Activated T-cell treated with anti-CD3 and anti-CD28 coated beads for 4 hours (primary cell): Measurements from ENCODE around the gene XRCC6.
"Not testable (repeated sequence)": the region's sequence is repeated elsewhere in the genome, so short reads cannot be mapped to it uniquely, and the experiment has no call there.

Source experiments
- DNase-seq: peaks from one replicate; pipeline ENCODE4 v3.0.0-alpha.2; 2020

Gene XRCC6

DNA sequence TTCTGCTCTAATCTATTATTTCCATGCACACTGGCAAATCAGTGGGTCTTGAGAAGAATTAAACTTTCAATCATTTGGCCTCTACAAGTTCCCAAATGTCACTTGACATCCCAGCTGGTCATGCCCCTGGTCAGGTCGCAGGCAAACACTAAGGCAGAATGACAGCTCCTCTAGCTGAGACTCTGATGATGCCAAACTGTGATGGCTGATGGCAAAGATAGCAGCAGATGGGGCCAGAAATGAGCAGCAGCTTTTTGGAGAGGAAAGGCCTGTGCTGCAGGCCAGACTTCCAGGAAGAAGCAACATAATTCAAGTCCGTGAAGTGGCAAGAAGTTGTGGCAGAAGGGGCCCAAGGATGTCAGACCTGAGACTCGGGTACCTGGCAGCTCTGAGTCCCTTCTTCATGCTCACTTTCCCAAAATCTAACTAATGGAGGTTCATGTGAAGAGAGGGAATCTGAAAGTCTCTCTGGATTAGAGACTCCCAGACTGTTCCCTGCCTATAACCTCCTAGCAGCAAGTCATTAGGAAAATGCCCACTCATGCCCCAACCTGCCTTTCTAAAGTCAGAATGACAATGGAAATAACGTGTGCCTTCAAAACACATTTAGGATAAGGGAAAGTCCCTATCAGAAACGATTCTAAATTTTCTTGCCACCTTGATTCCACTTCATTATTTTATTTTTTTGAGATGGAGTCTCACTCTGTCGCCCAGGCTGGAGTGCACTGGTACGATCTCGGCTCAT is 22.0 kb upstream of the XRCC6 start:
- no peak for DNase-seq

- DNase-seq = no peak
Observed at GRCh38 chr22:41600976-41601375, 20.1 kb upstream of the XRCC6 start.

- DNase-seq = no peak
Observed at GRCh38 chr22:41603873-41604332, 17.2 kb upstream of the XRCC6 start.

GRCh38 chr22:41608386-41608785 is 12.7 kb upstream of the XRCC6 start:
- no peak for DNase-seq

GRCh38 chr22:41612603-41613306 is 8.3 kb upstream of the XRCC6 start:
- no peak for DNase-seq

GRCh38 chr22:41613456-41613855 is 7.6 kb upstream of the XRCC6 start:
- DNase-seq = no peak

DNA sequence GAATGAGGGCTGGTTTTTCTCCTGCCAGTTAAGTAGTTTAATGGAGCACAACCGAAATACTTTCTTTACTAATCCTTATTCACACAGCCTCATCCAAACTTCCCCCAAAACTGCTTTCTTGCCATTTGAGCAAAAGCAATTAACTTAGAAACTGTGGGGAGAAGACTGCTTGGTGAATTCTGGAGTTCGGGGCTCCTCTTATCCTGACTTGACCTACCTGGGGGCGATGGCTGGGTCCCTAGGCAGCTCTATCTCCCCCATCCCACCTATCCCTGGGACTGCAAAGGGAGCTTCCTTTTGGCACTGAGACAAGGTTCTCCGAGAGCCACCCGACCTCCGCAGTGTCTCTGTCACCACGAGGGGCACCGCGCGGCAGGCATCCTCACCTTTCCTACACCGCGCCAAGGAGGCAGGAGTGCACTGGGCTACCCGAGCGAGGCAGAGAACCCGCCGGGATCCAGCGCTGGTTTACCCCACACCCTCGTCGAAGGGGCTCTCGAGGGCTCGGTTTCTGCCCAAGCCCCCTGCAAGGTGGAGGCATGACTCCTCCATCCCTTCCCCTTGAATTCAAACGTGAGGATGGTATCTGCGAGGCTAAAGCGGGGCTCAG is 1.0 kb upstream of the XRCC6 start:
- DNase-seq = no peak

GRCh38 chr22:41620589-41621098 is 451 bp upstream of the XRCC6 start, which contains the start of gene DESI1:
Gene DESI1, minus strand, starts transcription at chr22:41621043. Its CDS starts 204 bp downstream, at chr22:41620839.
- no peak for DNase-seq

- no peak for DNase-seq
Observed at GRCh38 chr22:41621911-41622179, 750 bp downstream of the XRCC6 start.

- DNase-seq = no peak
Observed at GRCh38 chr22:41625577-41625976, 4.5 kb downstream of the XRCC6 start.

DNA sequence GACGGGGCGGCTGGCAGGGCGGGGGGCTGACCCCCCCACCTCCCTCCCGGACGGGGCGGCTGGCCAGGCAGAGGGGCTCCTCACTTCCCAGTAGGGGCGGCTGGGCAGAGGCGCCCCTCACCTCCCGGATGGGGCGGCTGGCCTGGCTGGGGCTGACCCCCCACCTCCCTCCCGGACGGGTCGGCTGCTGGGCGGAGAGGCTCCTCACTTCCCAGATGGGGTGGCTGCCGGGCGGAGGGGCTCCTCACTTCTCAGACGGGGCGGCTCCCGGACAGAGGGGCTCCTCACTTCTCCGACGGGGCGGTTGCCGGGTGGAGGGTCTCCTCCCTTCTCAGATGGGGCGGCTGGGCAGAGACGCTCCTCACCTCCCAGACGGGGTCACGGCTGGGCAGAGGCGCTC is 10.0 kb downstream of the XRCC6 start:
- not testable (repeated sequence) for DNase-seq

DNA sequence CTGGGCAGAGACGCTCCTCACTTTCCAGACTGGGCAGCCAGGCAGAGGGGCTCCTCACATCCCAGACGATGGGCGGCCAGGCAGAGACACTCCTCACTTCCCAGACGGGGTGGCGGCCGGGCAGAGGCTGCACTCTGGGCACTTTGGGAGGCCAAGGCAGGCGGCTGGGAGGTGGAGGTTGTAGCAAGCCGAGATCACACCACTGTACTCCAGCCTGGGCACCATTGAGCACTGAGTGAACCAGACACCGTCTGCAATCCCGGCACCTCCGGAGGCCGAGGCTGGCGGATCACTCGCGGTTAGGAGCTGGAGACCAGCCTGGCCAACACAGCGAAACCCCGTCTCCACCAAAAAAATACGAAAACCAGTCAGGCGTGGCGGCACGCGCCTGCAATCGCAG is 10.5 kb downstream of the XRCC6 start:
- DNase-seq = not testable (repeated sequence)

GRCh38 chr22:41634610-41635009 is 13.5 kb downstream of the XRCC6 start:
- not testable (repeated sequence) for DNase-seq

DNA sequence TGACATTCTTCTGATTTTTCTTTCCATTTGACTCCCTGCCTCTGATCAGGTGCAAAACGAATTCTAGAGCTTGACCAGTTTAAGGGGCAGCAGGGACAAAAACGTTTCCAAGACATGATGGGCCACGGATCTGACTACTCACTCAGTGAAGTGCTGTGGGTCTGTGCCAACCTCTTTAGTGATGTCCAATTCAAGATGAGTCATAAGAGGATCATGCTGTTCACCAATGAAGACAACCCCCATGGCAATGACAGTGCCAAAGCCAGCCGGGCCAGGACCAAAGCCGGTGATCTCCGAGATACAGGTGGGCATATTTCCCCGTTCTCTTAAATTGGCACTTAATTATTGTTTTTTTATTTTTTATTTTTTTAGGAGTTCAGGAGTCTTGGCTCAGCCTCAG is 15.4 kb downstream of the XRCC6 start:
- DNase-seq = no peak

DNA sequence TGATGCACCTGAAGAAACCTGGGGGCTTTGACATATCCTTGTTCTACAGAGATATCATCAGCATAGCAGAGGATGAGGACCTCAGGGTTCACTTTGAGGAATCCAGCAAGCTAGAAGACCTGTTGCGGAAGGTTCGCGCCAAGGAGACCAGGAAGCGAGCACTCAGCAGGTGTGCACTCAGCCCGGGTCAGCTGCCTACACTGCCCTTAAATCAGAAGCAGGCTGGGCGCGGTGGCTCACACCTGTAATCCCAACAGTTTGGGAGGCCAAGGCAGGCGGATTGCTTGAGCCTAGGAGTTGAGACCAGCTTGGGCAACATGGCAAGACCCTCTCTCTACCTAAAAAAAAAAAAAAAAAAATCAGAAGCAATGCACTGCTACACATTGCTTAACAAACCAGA is 16.5 kb downstream of the XRCC6 start:
- not testable (repeated sequence) for DNase-seq

DNA sequence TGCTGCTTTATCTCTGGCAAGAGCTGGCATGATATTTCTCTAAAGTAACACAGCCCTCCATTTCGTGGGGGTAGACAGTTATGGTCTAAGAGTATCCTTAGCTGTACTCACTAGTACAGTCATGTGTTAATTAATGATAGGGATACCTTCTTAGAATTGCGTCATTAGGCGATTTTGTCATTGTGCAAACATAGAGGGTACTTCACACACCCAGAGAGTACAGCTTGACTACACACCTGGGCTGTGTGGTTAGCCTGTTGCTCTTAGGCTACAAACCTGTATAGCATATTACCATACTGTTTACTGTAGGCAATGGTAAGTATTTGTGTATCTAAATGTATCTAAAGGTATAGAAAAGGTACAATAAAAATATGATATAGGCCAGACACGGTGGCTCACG is 17.0 kb downstream of the XRCC6 start:
- DNase-seq = no peak

GRCh38 chr22:41638748-41639147 is 17.7 kb downstream of the XRCC6 start:
- DNase-seq = no peak

DNA sequence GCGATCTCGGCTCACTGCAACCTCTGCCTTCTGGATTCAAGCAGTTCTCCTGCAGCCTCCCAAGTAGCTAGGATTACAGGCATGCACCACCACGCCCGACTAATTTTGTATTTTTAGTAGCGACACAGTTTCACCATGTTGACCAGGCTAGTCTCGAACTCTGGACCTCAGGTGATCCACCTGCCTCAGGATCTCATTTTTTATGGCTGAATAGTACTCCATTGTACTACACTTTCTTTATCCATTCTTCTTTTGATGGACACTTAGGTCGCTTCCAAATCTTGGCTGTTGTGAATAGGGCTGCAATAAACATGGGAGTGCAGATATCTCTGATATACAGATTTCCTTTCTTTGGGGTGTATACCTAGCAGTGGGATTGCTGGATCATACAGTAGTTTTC is 20.8 kb downstream of the XRCC6 start:
- no peak for DNase-seq

DNA sequence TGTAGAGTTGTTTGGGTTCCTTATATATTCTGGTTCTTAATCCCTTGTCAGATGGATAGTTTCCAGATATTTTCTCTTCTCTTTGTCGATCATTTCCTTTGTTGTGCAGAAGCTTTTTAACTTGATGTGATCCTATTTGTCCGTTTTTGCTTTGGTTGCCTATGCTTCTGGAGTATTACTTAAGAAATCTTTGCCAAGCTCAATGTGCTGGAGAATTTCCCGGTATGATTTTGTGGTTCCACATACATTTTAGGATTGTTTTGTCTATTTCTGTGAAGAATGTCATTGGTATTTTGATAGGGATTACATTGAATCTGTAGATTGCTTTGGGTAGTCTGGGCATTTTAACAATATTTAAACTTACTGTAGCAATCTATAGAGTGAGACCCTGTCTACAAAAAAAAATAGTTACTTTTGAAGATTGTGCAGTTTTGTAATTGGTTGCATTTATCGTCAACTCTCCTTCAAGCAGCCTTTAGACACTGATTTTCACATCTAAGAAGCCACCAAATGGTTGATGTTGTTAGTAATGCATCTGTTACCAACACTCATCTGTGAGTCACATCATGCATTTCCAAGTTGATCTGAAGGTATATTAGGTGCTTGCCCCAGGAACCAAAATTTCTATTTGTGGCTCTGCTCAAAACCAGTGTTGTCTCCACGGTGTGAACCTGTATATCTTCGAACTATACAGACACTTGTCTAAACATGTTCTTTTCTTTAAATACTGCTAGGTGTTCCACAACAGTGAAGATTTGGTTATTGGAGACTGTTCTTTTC is 21.4 kb downstream of the XRCC6 start:
- DNase-seq = no peak

GRCh38 chr22:41647771-41648170 is 26.7 kb downstream of the XRCC6 start:
- no peak for DNase-seq

DNA sequence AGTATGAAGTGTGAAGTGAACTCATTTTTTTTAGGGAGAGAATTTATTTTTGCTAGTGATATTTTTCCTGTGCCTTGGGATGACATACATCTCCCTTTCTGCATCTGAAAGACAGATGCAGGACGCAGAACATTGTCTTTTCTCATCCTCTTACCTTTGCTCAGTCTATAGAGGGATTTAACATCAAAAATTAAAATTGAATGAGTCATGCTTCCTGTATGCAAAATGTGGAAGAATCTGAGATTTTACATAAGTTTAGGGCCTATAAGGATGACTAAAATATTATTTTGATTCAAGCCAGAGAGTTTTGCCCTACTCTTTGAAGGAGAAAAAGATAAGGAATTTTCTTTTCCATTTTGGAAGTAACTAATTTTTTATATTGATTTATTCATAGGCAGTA is 27.3 kb downstream of the XRCC6 start:
- no peak for DNase-seq

- no peak for DNase-seq
Observed at GRCh38 chr22:41650229-41650628, 29.1 kb downstream of the XRCC6 start.

DNA sequence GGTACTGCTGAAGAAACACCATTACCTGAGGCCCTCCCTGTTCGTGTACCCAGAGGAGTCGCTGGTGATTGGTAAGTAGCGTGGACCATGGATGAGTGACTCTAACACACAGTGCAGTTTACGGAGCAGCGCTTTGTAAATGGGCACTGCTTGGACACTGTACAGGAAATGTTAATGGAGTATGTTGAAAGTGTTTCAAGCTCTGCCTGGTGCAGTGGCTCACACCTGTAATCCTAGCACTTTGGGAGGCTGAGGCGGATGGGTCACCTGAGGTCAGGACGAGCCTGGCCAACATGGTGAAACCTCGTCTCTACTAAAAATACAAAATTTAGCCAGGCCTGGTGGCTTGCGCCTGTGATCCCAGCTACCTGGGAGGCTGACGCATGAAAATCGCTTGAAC is 29.7 kb downstream of the XRCC6 start:
- no peak for DNase-seq
